GM18508 (cell line): Measurements from ENCODE around the gene LILRB3.
"Not testable (repeated sequence)": the region's sequence is repeated elsewhere in the genome, so short reads cannot be mapped to it uniquely, and the experiment has no call there.

ENCODE experiments used
- ATAC-seq: cut with Tn5 transposase; IDR thresholded peaks from one replicate; pipeline ENCODE4 v1.9.1; 2021; ENCODE audit warnings: moderate number of reproducible peaks; ENCODE audit not compliant: insufficient read depth, unreplicated experiment

Gene LILRB3

DNA sequence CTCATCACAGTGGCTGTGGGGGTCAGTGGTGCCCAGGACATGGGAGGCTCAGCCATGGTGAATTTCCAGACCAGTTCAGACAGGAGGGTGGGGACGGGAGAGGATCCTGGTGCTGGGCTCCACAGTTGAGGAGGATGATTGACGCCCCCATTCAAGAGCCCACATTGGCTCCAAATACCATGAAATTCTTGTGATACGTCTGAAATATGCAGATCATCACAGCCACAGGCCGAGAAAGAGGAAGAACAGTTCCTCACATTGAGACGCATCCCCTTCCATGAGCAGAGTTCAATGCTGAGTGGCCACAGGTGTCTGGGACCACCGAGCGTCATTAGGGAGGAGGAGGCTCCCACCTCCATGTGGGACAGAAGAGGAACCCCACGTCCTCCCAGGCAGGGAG lies 21.0 kb upstream of the LILRB3 start:
- ATAC-seq = not testable (repeated sequence)

DNA sequence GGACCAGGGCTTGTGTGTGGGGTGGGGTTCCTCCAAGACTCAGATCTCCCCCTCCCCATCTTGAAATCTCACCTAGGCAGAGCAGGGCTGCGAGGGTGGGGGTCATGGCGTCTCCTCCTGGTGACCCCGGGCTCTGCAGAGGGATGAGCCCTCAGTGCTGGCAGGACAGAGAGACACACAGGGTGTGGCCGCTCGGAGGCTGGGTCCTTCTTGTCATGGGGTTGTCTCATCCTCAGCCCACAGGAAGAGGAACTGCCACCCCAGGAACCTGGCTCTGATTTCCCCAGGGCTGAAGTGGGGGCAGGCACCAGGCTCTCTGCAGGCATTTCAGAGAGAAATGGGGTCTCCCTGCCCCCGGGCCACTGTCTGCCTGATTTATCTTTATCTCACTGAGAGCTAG lies 19.8 kb upstream of the LILRB3 start, which contains the start of gene LILRA6:
TSS of gene LILRA6 (minus strand) at position 145 of the 400 bp plus-strand sequence.
- ATAC-seq = not testable (repeated sequence)

DNA sequence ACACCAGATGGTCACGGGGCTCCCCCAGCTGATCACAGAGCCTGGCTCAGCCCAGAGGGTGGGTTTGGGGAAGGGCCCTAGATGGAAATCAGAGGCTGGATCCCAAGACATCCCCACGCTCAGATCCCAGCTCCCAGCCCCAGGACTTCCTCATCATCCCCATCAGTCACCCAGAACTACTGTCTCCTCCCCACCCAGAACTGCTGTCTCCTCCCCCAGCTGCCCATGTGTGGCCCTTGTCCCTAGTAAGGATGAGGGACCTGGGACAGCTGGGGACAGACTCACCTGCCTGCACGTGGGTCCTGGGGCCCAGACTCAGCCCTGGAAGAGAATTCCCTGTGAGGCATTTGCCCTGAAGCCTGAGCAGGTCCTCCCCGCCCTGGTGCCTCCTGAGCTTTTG lies 19.4 kb upstream of the LILRB3 start:
- ATAC-seq = not testable (repeated sequence)

DNA sequence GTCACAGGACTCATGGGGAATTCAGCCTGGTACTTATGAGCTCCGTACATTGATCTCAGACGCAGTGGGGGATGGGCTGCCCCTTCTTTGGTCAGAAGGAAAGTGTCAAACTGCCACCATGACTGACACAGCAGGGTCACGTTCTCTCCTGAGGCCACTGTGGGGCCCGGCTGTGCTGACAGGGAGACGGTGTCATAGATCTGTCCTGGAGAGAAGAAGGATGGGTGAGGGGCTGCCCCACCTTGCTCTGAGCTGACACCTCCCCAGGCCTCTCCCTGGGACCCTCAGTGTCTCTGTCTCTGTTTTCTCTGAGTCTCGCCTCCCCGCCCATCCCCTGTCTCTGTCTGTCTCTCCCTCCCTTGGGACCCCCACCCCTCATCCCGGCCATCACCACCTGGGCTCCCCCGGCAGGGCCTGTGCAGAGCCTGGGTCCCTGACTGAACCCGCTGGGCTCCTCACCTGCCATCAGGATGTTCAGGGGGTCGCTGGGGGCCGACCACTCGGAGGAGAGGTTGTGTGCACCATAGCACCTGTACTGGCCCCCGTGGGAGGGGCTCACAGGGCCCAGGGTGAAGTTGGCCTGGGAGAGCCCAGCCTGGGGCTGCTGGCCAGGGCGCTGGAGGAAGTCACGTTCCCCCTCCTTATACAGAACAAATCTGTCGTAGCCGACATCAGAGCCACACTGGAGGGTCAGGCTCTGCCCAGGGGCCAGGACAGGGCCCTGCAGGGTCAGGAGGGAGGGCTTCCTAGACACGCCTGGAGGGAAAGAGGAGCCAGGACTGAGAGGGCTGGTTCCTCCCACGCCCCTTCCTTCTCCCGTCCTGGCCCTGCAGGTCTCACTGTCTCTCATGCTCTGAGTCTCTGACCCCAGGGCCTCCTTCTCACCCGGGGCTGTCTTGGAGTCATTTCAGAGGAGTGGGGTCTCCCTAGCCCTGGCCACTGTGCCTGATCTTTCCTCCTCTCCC lies 17.8 kb upstream of the LILRB3 start:
- ATAC-seq = not testable (repeated sequence)

DNA sequence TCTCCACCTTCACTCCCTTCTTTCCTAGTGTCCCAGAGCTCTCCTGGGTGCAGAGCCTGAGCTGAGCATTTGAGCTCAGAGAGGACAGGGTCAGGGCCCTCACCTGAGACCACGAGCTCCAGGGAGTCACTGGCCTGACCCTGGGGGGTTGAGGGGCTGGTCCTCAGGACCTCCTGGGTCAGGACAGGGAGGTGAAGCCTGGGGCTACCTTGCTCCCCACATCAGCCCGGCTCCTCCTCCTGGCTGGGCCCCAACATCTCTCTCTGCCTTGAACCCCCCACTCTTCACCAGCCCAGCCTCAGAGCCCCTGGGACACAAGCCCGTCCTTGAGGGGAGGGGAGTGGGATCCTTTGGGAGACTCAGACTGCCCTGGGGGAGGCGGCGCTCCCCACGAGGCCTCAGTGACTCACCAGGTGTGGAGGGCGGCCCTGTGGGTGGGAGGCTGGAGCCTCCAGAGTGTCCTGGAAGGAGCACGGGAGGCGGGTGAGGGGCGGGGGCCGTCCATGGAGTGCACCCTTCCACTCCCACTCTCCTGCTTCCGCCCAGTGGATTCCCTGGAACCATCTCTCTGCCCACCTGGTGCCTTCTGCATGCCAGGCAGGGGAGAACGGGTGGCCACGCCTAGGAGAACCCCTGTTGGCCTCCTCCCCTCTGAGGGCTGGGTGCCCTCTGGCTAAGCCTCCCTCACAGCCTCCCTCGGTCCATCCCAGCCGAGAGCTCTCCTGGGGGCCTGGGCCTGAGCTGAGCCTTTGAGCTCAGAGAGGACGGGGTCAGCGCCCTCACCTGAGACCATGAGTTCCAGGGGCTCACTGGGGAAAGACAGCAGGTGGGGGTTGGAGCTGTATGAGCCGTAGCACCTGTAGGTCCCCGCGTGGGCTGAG lies 16.9 kb upstream of the LILRB3 start:
- ATAC-seq = not testable (repeated sequence)

DNA sequence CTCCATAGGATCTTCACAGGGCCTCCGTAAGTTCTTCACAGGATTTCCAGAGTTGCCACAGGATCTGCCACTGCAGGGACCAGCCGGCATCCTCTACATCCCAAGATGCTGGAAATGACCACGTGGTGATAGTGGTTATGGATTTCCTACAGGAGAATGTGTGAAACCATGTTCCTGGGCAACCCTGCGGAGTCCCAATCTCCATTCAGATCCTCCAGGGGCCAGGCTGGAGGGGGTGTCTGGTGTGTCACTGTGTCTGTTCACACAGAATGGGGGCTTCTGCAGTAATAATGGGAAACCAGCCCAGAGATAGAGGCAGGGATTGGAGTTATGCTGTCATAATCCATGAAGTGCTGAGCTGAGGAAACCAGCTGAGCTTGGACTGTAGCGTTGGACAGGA lies 11.1 kb upstream of the LILRB3 start:
- no peak for ATAC-seq

DNA sequence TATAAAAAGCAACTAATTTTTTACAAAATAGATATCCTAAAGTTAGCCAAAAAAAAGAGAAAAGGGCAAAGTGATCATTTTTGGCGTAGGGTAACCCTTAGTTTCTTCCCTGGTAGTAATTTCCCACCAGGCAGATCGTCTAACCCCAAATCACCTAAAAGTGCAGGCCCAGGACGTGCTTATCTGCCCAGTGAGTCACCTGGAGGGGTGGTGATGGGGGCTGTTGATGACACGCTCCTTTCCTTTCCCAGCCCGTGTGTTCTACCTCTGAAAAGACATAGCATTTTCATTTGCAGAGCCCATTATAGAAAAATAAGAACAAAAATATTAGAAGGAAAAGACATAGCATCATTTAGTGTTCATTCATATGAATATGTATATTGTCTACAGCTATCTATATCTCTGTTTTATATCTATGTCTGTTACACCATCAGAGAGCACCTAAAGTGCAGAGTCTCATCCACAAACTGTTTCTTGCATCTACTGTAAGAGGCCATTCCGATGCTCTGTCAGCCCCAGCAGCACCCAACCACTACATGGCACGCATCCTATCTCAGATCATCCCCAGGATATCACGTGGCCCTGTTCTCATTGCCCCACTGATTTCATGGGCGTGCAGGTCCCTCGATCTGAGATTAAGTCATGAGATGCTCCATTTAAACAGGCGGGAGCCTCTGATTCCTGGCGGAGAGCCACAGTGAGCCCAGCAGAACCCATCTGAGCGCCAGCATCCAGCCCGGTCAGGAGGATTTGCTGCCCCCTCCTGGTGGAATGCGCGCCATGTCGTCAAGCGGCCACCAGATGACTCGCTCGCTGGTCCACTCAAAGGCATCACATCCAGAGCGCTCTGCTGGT lies 8.5 kb upstream of the LILRB3 start:
- no peak for ATAC-seq

DNA sequence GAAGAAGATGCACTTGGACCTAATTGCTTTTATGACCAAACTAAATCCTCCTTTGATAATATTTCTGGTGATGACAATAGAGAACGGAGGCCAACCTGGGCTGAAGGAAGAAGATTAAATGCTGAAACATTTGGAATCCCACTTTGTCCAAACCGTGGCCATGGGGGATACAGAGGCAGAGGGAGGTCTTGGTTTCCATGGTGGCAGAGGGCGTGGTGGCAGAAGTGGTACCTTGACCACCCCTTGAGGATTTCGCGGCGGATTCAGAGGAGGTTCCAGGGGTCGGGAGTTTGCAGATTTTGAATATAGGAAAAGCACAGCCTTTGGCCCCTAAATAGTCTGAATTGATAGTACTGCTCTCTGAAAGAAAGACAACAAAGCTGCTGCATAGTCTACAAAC lies 7.2 kb upstream of the LILRB3 start:
- ATAC-seq = no peak

DNA sequence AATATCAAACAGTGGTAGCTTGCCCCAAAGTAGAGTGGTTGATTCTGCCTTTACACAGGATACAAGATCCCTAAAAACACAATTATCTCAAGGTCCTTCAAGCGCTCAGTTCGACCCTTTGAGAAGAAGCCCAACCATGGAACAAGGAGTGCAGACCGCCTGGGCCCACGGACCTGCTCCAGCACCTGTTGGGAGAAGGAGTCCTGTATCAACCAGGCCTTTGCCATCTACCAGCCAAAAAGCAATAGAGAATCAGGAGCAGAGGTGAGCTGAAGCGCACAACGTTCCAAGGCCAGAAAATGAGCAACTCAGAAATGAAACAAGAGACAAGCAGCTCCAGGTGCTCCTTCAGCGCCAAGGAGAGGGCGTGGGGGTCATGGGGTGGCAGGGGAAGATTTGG lies 6.3 kb upstream of the LILRB3 start:
- no peak for ATAC-seq

DNA sequence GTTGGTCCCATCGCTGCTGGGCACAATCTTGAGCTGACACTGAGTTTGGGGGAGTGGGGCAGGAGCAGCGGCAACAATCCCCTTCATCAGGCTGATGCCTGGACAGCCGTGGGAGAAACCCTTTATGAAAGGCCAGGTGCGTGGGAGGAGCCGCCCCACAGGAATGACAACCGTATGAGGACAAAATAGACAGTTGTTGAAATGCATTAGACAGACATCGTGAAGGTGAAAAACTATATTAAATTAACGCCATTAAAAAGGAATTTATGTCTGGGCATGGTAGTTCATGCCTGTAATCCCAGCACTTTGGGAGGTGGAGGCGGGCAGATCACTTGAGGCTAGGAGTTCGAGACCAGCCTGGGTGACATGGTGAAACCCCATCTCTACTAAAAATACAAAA lies 1.8 kb upstream of the LILRB3 start:
- not testable (repeated sequence) for ATAC-seq

DNA sequence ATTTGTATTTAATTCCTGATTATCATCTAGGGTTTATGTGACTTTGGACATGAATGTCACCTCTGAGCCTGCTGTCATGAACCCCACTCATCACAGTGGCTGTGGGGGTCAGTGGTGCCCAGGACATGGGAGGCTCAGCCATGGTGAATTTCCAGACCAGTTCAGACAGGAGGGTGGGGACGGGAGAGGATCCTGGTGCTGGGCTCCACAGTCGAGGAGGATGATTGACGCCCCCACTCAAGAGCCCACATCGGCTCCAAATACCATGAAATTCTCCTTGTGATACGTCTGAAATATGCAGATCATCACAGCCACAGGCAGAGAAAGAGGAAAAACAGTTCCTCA lies 1.1 kb upstream of the LILRB3 start:
- not testable (repeated sequence) for ATAC-seq

DNA sequence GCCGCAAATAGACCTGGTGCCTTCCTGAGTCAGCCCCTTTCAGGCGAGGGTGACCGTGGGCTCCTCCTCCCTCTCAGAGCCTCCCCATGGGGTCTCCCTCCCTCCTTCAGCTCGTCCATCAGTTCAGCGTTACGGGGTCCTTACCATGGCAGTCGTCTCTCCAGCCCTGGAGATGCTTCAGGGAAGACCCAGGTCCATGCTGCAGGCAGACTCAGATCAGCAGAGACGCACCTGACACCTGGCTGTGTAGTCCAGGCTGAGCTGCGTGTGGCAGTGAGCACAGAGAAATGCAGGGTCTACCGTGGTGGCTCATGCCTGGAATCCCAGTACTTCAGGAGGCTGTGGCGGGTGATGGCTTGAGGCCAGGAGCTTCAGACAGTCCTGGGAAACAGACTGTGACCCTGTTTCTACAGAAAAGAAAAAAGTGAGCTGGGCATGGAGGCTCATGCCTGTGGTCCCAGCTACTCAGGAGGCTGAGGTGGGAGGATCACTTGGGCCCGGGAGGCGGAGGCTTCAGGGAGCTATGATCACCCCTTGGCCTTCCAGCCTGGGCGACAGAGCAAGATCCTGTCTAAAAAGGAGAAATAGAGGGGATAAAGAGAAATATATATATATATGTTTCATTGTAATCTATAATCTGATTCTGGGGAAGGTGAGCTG lies 600 bp upstream of the LILRB3 start:
- not testable (repeated sequence) for ATAC-seq

DNA sequence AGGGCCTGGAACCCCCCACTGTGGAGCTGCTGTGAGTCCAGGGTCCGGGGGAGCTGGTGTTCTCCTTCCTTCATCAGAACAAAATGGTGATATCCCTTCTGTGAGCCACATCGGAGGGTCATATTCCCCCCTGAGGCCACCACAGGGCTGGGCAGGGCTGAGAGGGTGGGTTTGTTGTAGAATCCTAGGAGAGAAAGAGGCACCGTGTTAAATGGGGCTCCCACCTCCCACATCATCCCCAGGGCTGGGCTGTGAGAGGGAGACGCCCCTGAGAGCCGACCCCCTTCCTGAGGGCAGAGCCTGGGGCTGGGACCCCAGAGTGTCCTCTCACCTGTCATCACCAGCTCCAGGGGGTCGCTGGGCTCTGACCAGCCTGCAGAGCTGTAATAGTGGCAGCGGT lies 860 bp downstream of the LILRB3 start:
- not testable (repeated sequence) for ATAC-seq

DNA sequence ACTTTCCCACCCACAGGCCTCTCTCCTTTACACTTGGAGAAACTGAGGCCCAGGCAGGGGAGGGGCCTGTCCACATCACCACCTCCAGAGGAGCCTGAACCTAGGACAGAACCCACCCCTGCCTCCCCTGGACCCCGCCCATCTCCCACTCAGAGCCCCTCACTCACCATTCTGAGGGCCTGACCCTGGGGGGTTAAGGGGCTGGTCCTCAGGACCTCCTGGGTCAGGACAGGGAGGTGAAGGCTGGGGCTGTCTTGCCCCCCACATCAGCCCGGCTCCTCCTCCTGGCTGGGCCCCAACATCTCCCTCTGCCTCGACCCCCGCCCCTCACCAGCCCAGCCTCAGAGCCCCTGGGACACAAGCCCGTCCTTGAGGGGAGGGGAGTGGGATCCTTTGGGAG lies 3.1 kb downstream of the LILRB3 start:
- not testable (repeated sequence) for ATAC-seq

DNA sequence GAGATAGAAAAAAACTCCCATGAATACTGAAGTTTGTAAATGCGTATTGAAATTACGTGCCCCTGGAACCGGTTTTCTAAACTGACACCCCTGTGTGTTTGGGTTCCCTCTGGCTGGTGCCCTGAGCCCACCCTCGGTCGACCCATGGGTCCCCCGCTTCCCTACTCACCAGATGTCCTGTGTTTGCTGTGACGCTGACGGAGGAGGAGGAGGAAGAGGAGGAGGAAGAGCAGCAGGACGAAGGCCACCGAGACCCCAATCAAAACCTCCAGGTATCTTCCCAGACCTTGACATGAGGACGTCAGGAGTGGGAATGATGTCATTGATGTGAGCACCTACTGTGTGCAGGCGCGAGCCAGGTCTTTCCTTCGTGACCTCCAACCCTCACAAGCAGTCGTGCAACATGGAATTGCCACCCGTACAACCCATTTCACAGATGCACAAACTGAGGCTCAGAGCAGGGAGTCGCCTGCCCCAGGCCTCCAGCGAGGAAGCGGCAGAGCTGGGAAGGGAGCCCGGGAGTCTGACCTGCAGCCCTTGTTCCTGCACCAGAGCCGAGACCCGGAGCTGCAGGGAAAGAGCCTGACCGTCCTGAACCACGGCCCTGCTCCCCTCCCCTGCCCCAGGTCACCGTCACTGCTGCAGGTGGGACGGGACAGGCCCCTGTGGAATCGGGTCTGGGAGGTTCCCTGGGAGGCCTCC lies 3.7 kb downstream of the LILRB3 start:
- no peak for ATAC-seq

DNA sequence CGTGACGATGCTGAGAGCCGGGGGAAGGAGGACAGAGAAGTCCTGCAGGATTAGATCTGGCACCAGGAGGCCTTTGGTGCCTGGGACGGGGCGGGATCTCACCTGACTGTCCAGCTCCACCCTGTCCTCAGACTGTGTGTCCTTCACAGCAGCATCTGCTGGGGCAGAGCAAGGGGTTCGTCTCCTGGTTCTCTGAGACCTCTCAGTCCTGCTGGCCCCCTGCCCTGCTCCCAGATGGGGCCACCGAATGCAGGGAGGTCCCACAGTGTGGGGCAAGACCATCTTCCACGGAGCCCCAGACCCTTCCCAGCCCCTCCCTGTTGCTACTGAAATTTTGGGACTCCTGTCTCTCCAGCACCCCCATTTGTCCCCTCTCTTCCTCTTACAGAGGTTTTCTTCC lies 4.5 kb downstream of the LILRB3 start:
- ATAC-seq = no peak

DNA sequence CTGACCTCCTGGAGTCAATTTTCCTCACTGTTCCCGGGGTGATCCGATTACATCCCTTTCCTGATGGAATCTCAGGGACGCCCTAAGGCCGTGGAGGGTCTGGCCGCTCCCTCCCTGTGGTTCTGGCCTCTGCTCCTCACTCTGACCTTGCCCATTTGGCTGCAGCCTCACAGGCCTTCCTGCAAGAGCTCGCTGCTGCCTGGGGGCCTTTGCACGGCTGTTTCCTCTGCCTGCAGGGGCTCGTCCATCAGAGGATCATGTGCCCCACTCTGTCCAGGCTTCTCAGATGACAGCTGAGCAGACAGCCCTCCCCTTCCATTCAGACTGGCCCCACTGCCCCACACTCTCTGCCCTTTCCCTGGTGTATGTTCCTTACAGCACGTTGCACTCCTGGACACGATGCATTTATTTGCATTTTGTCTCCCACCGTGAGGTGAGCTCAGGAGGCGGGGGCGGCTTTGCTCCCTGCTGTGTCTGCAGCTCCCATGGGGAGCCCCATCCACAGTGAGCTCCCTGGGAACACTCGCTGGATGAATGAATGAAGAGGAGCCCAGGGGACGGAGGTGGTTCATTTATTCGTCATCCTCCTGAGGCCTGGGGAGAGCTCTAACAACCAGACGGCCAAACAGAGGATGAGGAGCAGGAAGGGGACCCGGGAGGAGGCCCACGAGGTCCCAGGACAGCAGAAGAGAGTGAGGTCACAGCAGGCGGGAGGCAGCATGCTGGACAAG lies 5.1 kb downstream of the LILRB3 start:
- ATAC-seq = not testable (repeated sequence)

DNA sequence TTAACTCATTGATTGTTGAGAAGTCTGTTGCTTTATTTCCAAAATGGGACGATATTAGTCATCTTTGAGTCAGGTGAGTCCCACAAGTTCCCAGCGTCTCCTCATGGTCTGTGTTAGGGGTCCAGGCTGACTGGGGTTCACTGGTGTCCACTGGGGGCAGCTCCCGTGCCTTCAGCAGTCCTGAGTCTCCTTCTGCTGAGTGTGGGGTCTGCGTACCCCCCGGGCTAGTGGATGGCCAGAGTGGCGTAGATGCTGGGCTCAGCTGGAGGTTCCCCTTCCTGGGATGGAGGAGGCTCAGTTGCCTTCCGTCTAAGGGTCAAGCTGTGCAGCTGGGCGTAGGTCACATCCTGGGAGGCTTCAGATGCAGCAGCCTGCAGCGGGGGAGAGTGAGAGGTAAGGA lies 5.9 kb downstream of the LILRB3 start:
- ATAC-seq = no peak
